Epithelial cell of umbilical artery (primary cell): ENCODE measurements around the gene LILRA2. TPM values are rescaled to one million over a fixed set of nuclear protein-coding genes. Genes with fewer than 3 reads are reported as not detected.

Source experiments
- total RNA-seq: library from RNA; depleted of rRNA; stranded (reverse); fragments of >200 nt; gene quantifications from 2 replicates; pipeline ENCODE4 v1.2.3, GENCODE V29; 2014

Gene LILRA2
- not detected in 2 replicates for total RNA-seq

DNA sequence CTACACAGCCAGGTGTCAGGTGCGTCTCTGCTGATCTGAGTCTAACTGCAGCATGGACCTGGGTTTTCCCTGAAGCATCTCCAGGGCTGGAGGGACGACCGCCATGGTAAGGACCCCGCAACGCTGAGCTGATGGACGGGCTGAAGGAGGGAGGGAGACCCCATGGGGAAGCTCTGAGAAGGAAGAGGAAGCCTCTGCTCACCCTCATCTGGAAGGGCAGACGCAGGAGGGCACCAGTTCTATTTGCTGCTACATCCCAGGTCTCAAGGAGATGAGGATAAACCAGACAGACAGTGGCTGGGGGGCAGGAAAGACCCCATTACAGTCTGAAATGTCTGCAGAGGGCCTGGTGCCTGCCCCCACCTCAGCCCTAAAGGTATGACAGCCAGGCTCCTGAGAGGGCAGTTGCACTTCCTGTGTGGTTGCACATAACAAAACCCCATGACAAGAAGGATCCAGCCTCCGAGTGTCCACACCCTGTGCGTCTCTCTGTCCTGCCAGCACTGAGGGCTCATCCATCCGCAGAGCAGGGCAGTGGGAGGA is at the start of gene LILRA2:
TSS of gene LILRA2 (plus strand) at position 461 of the 543 bp plus-strand sequence. CDS start 89 bp downstream, outside the sequence.

DNA sequence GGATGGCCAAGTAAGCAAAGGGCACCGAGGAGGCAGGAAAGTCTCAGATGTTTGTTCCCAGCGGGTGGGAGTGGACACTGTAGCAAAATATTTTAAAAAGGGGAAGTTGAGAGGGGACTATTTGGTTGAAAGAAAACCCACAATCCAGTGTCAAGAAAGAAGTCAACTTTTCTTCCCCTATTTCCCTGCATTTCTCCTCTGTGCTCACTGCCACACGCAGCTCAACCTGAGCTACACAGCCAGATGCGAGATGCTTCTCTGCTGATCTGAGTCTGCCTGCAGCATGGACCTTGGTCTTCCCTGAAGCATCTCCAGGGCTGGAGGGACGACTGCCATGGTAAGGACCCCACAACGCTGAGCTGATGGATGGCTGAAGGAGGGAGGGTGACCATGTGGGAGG is 19.9 kb downstream of the LILRA2 start, which contains the start of gene LILRA1:
TSS of gene LILRA1 (plus strand) at position 188 of the 400 bp plus-strand sequence. CDS start 613 bp downstream, outside the sequence.

GRCh38 chr19:54630262-54630661 is 56.7 kb downstream of the LILRA2 start, which contains the start of gene LILRB1:
Gene LILRB1, plus strand, starts transcription at chr19:54630484. Its CDS starts 590 bp downstream, at chr19:54631074.

Other genes with a start within 250 kb of the LILRA2 start
- not detected in 2 replicates for gene LILRA4, start 234.6 kb upstream of the LILRA2 start, total RNA-seq
- not detected in 2 replicates for gene LAIR1, start 208.9 kb upstream of the LILRA2 start, total RNA-seq
- gene TTYH1, start 158.3 kb upstream of the LILRA2 start, total RNA-seq: not detected in 2 replicates
- gene LENG8, start 124.6 kb upstream of the LILRA2 start, total RNA-seq: 14.3 and 34.3 TPM in 2 replicates
- gene LENG9, start 110.0 kb upstream of the LILRA2 start, total RNA-seq: 5.6 and 7.5 TPM in 2 replicates
- gene CDC42EP5, start 100.5 kb upstream of the LILRA2 start, total RNA-seq: 29.6 and 40.3 TPM in 2 replicates
- gene LAIR2, start 71.0 kb upstream of the LILRA2 start, total RNA-seq: not detected in 2 replicates
- gene LILRA1, start 19.8 kb downstream of the LILRA2 start, total RNA-seq: not detected in 2 replicates
- gene LILRB1, start 56.7 kb downstream of the LILRA2 start, total RNA-seq: not detected in 2 replicates
- gene LILRB4, start 89.2 kb downstream of the LILRA2 start, total RNA-seq: not detected in 2 replicates
- gene KIR3DL3, start 150.7 kb downstream of the LILRA2 start, total RNA-seq: not detected in 2 replicates
- gene KIR2DL3, start 164.7 kb downstream of the LILRA2 start, total RNA-seq: not detected in 2 replicates
- not detected in 2 replicates for gene KIR2DL1, start 196.0 kb downstream of the LILRA2 start, total RNA-seq
- not detected in 2 replicates for gene KIR2DL4, start 229.8 kb downstream of the LILRA2 start, total RNA-seq
- gene KIR3DL1, start 242.7 kb downstream of the LILRA2 start, total RNA-seq: not detected in 2 replicates